ENCODE measurements around the gene IL13RA2.

- no peak for TF ChIP-seq RAD21 (conservative IDR thresholded peaks at IDR 0.05 in 1 of 2, IDR thresholded peaks at IDR 0.05 in 1 of 2)
- no peak for TF ChIP-seq EP300 (IDR thresholded peaks at IDR 0.05)
- TF ChIP-seq MAX (IDR thresholded peaks at IDR 0.05), result no peak
- no peak for TF ChIP-seq POLR2A (IDR thresholded peaks at IDR 0.05; ENCODE audit: low read length)
- no peak for TF ChIP-seq POLR2AphosphoS2 (conservative IDR thresholded peaks at IDR 0.05; ENCODE audit: low read length)
- TF ChIP-seq CBX8 (IDR thresholded peaks at IDR 0.05), result no peak
- TF ChIP-seq CTCF (IDR thresholded peaks at IDR 0.05), result no peak
- TF ChIP-seq NR3C1 (IDR thresholded peaks at IDR 0.05), result no peak
- TF ChIP-seq USF2 (IDR thresholded peaks at IDR 0.05), result no peak
- TF ChIP-seq REST (IDR thresholded peaks at IDR 0.05), result no peak
Observed at GRCh38 chrX:115018944-115019343, 1.5 kb upstream of the IL13RA2 start.
